Activated CD4-positive, alpha-beta T cell treated with anti-CD3 and anti-CD28 coated beads, Interleukin-2, amount 50 U/mL, for 1 hour (primary cell): ENCODE data around the gene PALB2.
A peak's percentile ranks its signal among the peaks of the same experiment; 100 is the strongest.

Source experiments
- DNase-seq: peaks from one replicate; pipeline ENCODE4 v3.0.0-alpha.2; 2020

PALB2 gene

GRCh38 chr16:23640931-23641765, at the start of gene PALB2, which contains the start of gene DCTN5:
PALB2 (minus strand) TSS chr16:23641310; CDS start chr16:23641157, 153 bp downstream.
DCTN5 (plus strand) TSS chr16:23641466; CDS start chr16:23641543, 77 bp downstream.
- peak; percentile 76 for DNase-seq

DNA sequence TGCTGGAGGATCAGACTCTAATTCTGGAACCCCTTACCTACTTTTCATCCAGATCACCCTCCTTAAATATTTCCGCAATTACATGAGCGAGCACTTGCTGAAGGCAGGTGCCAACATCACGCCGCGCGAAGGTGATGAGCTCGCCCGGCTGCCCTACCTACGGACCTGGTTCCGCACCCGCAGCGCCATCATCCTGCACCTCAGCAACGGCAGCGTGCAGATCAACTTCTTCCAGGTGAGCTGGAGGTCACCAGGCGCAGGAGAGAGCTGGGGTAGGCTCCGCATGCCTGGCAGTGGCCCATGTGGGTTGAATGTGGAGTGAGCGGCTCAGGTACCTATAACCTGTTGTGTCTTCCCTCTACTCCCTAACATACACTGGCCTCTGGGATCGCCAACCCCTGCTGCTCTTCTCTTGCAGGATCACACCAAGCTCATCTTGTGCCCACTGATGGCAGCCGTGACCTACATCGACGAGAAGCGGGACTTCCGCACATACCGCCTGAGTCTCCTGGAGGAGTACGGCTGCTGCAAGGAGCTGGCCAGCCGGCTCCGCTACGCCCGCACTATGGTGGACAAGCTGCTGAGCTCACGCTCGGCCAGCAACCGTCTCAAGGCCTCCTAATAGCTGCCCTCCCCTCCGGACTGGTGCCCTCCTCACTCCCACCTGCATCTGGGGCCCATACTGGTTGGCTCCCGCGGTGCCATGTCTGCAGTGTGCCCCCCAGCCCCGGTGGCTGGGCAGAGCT, 48.5 kb upstream of the PALB2 start:
- DNase-seq, result no peak

GRCh38 chr16:23687034-23687808, 46.1 kb upstream of the PALB2 start:
- DNase-seq, result no peak

- no peak for DNase-seq
These were observed 42.4 kb upstream of the PALB2 start for GRCh38 chr16:23683487-23683886.

GRCh38 chr16:23682181-23682580, 41.1 kb upstream of the PALB2 start:
- DNase-seq, result no peak

DNA sequence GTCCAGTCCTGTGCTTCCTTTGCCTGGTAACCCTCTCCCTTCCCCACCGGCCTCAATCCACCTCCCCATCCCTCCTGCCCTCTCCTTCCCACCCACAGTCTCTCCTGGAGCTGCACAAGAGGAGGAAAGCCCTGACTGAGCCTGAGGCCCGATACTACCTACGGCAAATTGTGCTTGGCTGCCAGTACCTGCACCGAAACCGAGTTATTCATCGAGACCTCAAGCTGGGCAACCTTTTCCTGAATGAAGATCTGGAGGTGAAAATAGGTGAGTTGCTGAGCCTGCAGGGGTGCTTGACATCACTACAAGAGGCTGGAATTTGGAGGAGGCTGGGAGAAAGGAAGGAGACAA, 38.9 kb upstream of the PALB2 start:
- no peak for DNase-seq

DNA sequence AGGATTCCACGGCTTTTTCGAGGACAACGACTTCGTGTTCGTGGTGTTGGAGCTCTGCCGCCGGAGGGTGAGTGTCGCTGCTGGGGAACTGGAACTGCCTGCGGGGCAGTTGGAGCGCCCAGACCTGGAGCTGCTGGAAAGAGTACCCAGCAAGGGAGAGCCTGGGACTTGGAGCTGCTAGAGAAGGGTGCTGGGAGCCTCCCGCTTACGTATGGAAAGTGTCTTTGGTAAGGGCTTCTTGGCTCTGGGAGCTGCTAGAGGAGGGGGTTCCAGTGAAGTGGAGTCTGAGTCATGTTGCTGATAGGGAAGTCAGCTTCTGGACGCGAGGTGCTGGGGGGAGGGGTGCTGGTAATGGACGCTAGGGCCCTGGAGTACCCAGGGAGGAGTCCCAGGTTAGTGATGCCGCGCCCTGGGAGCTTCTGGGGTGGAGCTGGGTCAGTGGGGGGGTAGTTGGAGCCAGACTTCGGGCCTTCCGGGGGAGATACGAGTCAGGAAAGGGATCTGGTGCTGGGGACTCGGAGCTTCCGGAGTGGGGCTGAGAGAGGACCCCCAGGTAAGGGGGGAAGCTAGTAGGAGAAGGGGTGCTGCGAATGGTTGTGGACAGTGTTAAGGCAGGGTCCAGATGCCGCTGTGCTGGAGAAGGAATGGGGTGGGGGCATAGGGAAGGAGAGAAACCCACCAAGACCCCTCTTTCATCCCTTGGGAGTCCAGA, 38.3 kb upstream of the PALB2 start:
- no peak for DNase-seq

- peak; percentile 69 for DNase-seq
These were observed 37.5 kb upstream of the PALB2 start, which contains the start of gene PLK1 for GRCh38 chr16:23678430-23679273. PLK1 (plus strand) TSS chr16:23678889; CDS start chr16:23678933, 44 bp downstream.

DNA sequence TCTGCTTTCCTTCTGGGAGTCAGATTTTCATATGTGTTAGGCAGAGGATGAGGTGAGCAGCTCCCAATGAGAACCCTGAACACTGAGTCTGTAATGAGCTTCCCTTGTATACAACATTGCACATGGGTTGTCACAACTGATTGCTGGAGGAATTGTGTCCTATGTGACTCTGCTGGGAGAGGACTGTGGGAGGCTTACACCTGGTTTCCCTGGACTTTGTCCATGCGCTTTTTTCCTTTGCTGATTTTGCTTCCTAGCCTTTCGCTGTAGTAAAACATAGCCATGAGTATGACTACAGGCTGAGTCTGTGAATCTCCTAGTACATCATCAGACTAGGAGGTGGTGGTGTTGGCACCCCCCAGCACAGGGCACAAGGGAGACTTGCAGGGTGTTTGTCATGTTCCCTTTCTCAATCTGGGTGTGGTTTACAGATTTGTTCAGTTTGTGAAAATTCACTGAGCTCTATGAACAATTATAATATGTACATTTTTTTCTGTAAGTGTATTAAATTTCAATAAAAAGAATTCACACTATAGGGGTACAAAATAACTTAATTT, 35.9 kb upstream of the PALB2 start:
- no peak for DNase-seq

- DNase-seq, result no peak
These were observed 33.0 kb upstream of the PALB2 start for GRCh38 chr16:23673971-23674614.

GRCh38 chr16:23670137-23670776, 29.1 kb upstream of the PALB2 start:
- DNase-seq, result no peak

- DNase-seq, result no peak
These were observed 27.8 kb upstream of the PALB2 start for GRCh38 chr16:23668873-23669272.

DNA sequence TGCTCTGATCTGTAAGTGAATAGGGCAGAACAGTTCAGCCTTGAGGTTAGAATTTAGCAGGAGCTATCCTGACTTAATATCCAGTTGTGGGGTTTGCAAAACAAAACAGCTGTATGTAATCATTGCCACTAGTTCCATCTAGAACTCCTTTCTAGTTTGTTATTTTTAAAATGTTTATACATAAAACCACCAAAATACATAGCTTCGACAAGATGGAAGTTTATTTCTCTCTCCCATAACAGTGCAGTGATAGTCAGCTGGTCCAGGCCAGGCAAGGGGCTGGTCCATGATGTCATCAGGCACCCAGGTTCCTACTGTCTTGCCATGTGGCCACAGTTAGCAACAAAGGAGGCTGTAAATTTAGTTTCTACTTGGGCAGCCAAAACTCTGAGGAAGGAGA, 27.1 kb upstream of the PALB2 start:
- no peak for DNase-seq

- DNase-seq, result no peak
These were observed 26.2 kb upstream of the PALB2 start for GRCh38 chr16:23667355-23667659.

DNA sequence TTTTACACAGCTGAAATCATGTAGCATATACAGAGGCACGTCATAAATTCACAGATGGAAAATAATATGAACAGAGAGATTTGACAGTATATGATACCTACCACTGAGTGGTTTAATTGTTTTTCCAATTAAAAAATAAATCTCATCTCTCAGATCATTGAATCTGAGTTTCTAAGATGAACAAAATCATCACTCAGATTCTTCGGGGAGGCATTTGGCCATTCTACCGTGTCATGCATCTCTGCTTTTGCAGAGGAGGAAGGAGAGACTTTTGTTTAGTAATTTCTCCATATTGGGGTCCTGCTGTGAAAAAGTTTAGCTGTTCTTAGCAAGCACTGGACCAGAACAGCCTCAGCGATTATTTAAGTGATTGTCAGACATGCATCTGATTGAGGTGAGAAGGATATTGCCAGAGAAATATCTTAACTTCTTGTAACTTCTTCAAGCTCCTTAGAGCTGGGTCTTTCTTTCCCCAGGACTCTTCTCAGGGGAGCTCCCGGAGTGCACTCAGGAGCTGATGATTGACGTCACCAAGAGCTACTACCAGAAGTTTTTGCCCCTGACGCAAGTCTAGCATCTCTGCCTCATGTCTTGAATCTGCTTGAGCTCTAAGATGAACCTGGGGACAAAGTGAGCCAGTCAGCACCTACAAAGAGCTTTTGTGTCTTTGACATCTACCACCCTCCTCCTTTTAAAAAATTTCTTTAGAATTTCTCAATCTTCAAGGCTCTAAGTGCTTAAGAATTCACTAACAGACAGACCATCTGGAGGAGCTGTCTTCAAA, 25.7 kb upstream of the PALB2 start:
- no peak for DNase-seq

GRCh38 chr16:23663918-23664317, 22.8 kb upstream of the PALB2 start:
- DNase-seq, result no peak

DNA sequence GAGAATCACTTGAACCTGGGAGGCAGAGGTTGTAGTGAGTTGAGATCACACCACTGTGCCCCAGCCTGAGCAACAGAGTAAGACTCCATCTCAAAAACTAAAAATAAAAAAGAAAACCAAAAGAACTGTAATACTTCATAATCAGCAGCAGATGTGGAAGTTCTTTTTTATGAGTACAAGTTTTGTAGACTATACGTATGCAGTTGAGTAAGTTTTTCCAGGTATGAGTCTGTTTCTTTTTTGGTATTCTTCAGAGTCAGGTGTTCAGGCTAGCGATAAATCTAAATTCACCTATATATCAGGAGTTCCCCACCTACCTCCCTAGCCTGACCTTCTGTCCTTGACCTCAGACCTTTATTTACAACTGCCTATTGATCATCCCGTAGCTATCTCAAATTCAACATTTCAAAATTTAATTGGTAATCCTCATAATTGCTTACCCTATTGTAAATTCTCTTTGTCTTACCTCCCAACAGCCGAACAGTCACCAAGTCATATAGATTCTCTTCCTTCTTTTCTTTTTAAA, 10.9 kb upstream of the PALB2 start:
- no peak for DNase-seq

GRCh38 chr16:23650674-23651416, 9.7 kb upstream of the PALB2 start:
- no peak for DNase-seq
